Keratinocyte (primary cell): ENCODE measurements around the gene EPHB2. TPM values are rescaled to one million over a fixed set of nuclear protein-coding genes. Genes with fewer than 3 reads are reported as not detected.

Experiments
- DNase-seq: peaks from one replicate; pipeline ENCODE4 v3.0.0-alpha.2; 2011; ENCODE audit warnings: low read depth, missing footprints, low spot score
- FAIRE-seq: peaks from 2 replicates; lab custom pipeline; 2011; peaks lifted over from hg19 to GRCh38; lab: Jason Lieb, UNC
- H2AFZ ChIP-seq: 2 replicates; pipeline ENCODE4 v1.6.0; 2012; ENCODE audit warnings: low read length, control low read depth, inconsistent platforms; ENCODE audit not compliant: control insufficient read depth
- H3K27ac ChIP-seq: 2 replicates; pipeline ENCODE4 v1.5.1; 2011; ENCODE audit warnings: low read length; ENCODE audit not compliant: control insufficient read depth, insufficient read depth
- H3K27me3 ChIP-seq: 3 replicates; pipeline ENCODE4 v1.6.0; 2011; ENCODE audit warnings: low read length; ENCODE audit not compliant: control insufficient read depth, insufficient read depth; ENCODE audit errors: extremely low read depth
- H3K36me3 ChIP-seq, 2 experiments: 2 replicates in 1 of 2; 3 replicates in 1 of 2; pipeline ENCODE4 v1.5.1; 2011; ENCODE audit warnings: low read length in 2 of 2, mild to moderate bottlenecking in 1 of 2; ENCODE audit not compliant: control insufficient read depth in 2 of 2, insufficient read depth in 2 of 2; ENCODE audit errors: extremely low read depth in 1 of 2
- H3K4me1 ChIP-seq: 3 replicates; pipeline ENCODE4 v1.5.1; 2011; ENCODE audit warnings: low read length; ENCODE audit not compliant: control insufficient read depth, insufficient read depth; ENCODE audit errors: extremely low read depth
- H3K4me2 ChIP-seq: 3 replicates; pipeline ENCODE4 v1.6.0; 2011; ENCODE audit warnings: low read depth, low read length; ENCODE audit not compliant: control insufficient read depth, insufficient read depth; ENCODE audit errors: extremely low read depth
- H3K4me3 ChIP-seq, 3 experiments: fragments of 200-600 bp in 1 of 3; sonication (generic) in 1 of 3; 2 replicates in 2 of 3; 3 replicates in 1 of 3; pipeline ENCODE4 v1.5.1; 2011 to 2016; ENCODE audit warnings: low read length in 3 of 3, mild to moderate bottlenecking in 3 of 3, control low read depth in 2 of 3, inconsistent platforms in 1 of 3, low read depth in 1 of 3, mixed read lengths in 1 of 3, mixed run types in 1 of 3, moderate library complexity in 1 of 3; ENCODE audit not compliant: control insufficient read depth in 2 of 3, insufficient read depth in 2 of 3; ENCODE audit errors: extremely low read depth in 1 of 3
- H3K79me2 ChIP-seq: 2 replicates; pipeline ENCODE4 v1.6.0; 2012; ENCODE audit warnings: low read length; ENCODE audit not compliant: control insufficient read depth, insufficient read depth
- H3K9ac ChIP-seq: 3 replicates; pipeline ENCODE4 v1.6.0; 2011; ENCODE audit warnings: low read length; ENCODE audit not compliant: control insufficient read depth, insufficient read depth; ENCODE audit errors: extremely low read depth
- H3K9me1 ChIP-seq: 3 replicates; pipeline ENCODE4 v1.6.0; 2011; ENCODE audit warnings: low read length; ENCODE audit not compliant: control insufficient read depth, insufficient read depth; ENCODE audit errors: extremely low read depth
- H3K9me3 ChIP-seq: 2 replicates; pipeline ENCODE4 v1.5.1; 2012; ENCODE audit warnings: low read depth, low read length; ENCODE audit not compliant: control insufficient read depth
- H4K20me1 ChIP-seq: 3 replicates; pipeline ENCODE4 v1.6.0; 2011; ENCODE audit warnings: low read length; ENCODE audit not compliant: control insufficient read depth, insufficient read depth; ENCODE audit errors: extremely low read depth
- EZH2 ChIP-seq: IDR thresholded peaks from one replicate; pipeline ENCODE4 v1.6.1; 2012; ENCODE audit warnings: inconsistent platforms, mild to moderate bottlenecking, low read length, moderate library complexity
- dilution Hi-C: fragments of 300-500 bp; cut with MboI; formaldehyde crosslinking; loops from one replicate; pipeline ENCODE4 v1.7.0; 2020; ENCODE audit warnings: low sequenced_read_pairs; ENCODE audit not compliant: extremely low pct_ligation_motif_present
- polyA plus RNA-seq, 5 experiments: library from polyadenylated mRNA; depleted of rRNA in 3 of 5; stranded (reverse) in 3 of 5; stranded (forward) in 1 of 5; unstranded in 1 of 5; fragments of >200 nt; gene quantifications; 1 replicate in 1 of 5; 2 replicates in 3 of 5; 3 replicates in 1 of 5; pipeline versions ENCODE4 v1.2.1 to v1.2.3, GENCODE V29; 2011 to 2012; ENCODE audit warnings: missing spikeins in 2 of 5, low read depth in 1 of 5, low replicate concordance in 1 of 5
- TF ChIP-seq, protein P1 (sequence below), 3 experiments: IDR thresholded peaks in 1 of 3; conservative IDR thresholded peaks in 1 of 3; optimal IDR thresholded peaks in 1 of 3; 2 replicates in 2 of 3; 3 replicates in 1 of 3; pipeline versions ENCODE3 to v1.5.1; 2011; ENCODE audit warnings: low read length in 3 of 3, mild to moderate bottlenecking in 3 of 3, moderate library complexity in 2 of 3, control low read depth in 1 of 3, inconsistent platforms in 1 of 3; ENCODE audit not compliant: insufficient read depth in 2 of 3; ENCODE audit errors: extremely low read depth in 1 of 3

Gene EPHB2
- polyA plus RNA-seq, 1 donor (not counting 4 experiments of a cell fraction or from before 2014, with no cell fraction given) = 0.10 TPM

- no peaks in the 10 kb centered on the region for H4K20me1 ChIP-seq
- H3K27ac ChIP-seq = no peak overlapping the region
- no peak overlapping the region for H3K4me2 ChIP-seq
- DNase-seq (no peak), FAIRE-seq (no peak)
- H3K9me1 ChIP-seq = no peaks in the 10 kb centered on the region
- no peaks in the 10 kb centered on the region for H3K9me3 ChIP-seq
- H3K9ac ChIP-seq = no peak overlapping the region
- TF ChIP-seq, protein P1, sequence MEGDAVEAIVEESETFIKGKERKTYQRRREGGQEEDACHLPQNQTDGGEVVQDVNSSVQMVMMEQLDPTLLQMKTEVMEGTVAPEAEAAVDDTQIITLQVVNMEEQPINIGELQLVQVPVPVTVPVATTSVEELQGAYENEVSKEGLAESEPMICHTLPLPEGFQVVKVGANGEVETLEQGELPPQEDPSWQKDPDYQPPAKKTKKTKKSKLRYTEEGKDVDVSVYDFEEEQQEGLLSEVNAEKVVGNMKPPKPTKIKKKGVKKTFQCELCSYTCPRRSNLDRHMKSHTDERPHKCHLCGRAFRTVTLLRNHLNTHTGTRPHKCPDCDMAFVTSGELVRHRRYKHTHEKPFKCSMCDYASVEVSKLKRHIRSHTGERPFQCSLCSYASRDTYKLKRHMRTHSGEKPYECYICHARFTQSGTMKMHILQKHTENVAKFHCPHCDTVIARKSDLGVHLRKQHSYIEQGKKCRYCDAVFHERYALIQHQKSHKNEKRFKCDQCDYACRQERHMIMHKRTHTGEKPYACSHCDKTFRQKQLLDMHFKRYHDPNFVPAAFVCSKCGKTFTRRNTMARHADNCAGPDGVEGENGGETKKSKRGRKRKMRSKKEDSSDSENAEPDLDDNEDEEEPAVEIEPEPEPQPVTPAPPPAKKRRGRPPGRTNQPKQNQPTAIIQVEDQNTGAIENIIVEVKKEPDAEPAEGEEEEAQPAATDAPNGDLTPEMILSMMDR (optimal IDR thresholded peaks at IDR 0.05 in 1 of 3, IDR thresholded peaks at IDR 0.05 in 1 of 3, conservative IDR thresholded peaks at IDR 0.05 in 1 of 3; ENCODE audit: extremely low read depth in 1 of 3, insufficient read depth in 2 of 3, low read length in 3 of 3) = no peak
- no peak for TF ChIP-seq EZH2
- dilution Hi-C loops = no loop called here
- no peak overlapping the region for H2AFZ ChIP-seq
- H3K4me1 ChIP-seq = no peaks in the 10 kb centered on the region
- H3K79me2 ChIP-seq = no peaks in the 10 kb centered on the region
- no peaks in the 10 kb centered on the region for H3K36me3 ChIP-seq
- no peak overlapping the region for H3K4me3 ChIP-seq
- H3K27me3 ChIP-seq = peaks cover 7% of the 10 kb centered on the region
Observed at GRCh38 chr1:22784317-22784716, 73.7 kb downstream of the EPHB2 start.

GRCh38 chr1:22784737-22785136 lies 74.1 kb downstream of the EPHB2 start:
- no peaks in the 10 kb centered on the region for H3K9me1 ChIP-seq
- dilution Hi-C loops = no loop called here
- H3K4me1 ChIP-seq = no peaks in the 10 kb centered on the region
- FAIRE-seq = no peak
- no peak overlapping the region for H3K9ac ChIP-seq
- H3K9me3 ChIP-seq = no peaks in the 10 kb centered on the region
- H3K27me3 ChIP-seq = peaks cover 4% of the 10 kb centered on the region
- no peak overlapping the region for H3K4me2 ChIP-seq
- no peak for DNase-seq
- H2AFZ ChIP-seq = no peak overlapping the region
- H3K36me3 ChIP-seq = no peaks in the 10 kb centered on the region
- H3K27ac ChIP-seq = no peak overlapping the region
- no peaks in the 10 kb centered on the region for H4K20me1 ChIP-seq
- TF ChIP-seq EZH2 = no peak
- no peak overlapping the region for H3K4me3 ChIP-seq
- H3K79me2 ChIP-seq = no peaks in the 10 kb centered on the region

DNA sequence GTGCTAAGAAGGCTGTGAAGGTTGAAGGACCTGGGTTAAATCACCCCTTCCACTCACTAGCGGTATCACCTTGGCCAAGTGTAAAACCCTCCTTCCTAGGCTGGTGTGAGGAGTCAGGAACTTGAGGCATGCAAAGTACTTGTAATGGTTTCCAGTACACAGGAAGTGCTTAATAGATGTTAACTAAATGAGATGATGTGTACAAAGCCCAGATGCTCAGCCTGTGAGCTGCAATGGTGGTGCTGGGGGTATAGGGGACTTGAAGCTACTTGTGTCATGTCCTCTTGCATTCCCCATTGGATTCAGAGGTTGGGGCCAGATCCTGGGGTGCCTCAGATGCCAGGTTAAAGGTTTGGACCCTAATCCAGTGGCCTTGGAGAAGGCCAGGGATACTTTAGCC lies 75.5 kb downstream of the EPHB2 start:
- no peak overlapping the region for H3K9ac ChIP-seq
- H3K4me2 ChIP-seq = no peak overlapping the region
- DNase-seq = no peak
- TF ChIP-seq EZH2 = no peak
- TF ChIP-seq, protein P1 (optimal IDR thresholded peaks at IDR 0.05 in 1 of 3, IDR thresholded peaks at IDR 0.05 in 1 of 3, conservative IDR thresholded peaks at IDR 0.05 in 1 of 3; ENCODE audit: extremely low read depth in 1 of 3, insufficient read depth in 2 of 3, low read length in 3 of 3) = no peak
- no peak overlapping the region for H3K27ac ChIP-seq
- H3K79me2 ChIP-seq = no peaks in the 10 kb centered on the region
- H4K20me1 ChIP-seq = no peaks in the 10 kb centered on the region
- FAIRE-seq = no peak
- dilution Hi-C loops = no loop called here
- no peak overlapping the region for H2AFZ ChIP-seq
- H3K4me1 ChIP-seq = peaks cover 4% of the 10 kb centered on the region
- H3K4me3 ChIP-seq = no peak overlapping the region
- no peaks in the 10 kb centered on the region for H3K9me3 ChIP-seq
- H3K36me3 ChIP-seq = no peaks in the 10 kb centered on the region
- peaks cover 4% of the 10 kb centered on the region for H3K27me3 ChIP-seq
- H3K9me1 ChIP-seq = no peaks in the 10 kb centered on the region
